Stimulated activated CD8-positive, alpha-beta memory T cell treated with anti-CD3 and anti-CD28 coated beads, Interleukin-15, amount 100 ng/mL, for 4 hours (primary cell): ENCODE data around the gene SFT2D3.
"Not testable (repeated sequence)": the region's sequence is repeated elsewhere in the genome, so short reads cannot be mapped to it uniquely, and the experiment has no call there.

ENCODE experiments used
- DNase-seq, 2 donors: peaks; one replicate each; pipeline ENCODE4 v3.0.0-alpha.2; 2020; ENCODE audit warnings: low read depth in 2 of 2

Gene SFT2D3

GRCh38 chr2:127740665-127741288, 39.5 kb downstream of the SFT2D3 start:
- DNase-seq: no peak

GRCh38 chr2:127743477-127744026, 42.3 kb downstream of the SFT2D3 start:
- DNase-seq: no peak

- DNase-seq: no peak
Observed at GRCh38 chr2:127747621-127748020, 46.3 kb downstream of the SFT2D3 start.

- DNase-seq: not testable (repeated sequence)
Observed at GRCh38 chr2:127749537-127749936, 48.2 kb downstream of the SFT2D3 start.

GRCh38 chr2:127753374-127753773, 52.1 kb downstream of the SFT2D3 start:
- DNase-seq: no peak

- no peak for DNase-seq
Observed at GRCh38 chr2:127754186-127754585, 52.9 kb downstream of the SFT2D3 start.
